Thoracic aorta (tissue), 2 donors: ENCODE measurements around the gene FOSL2. TPM values are rescaled to one million over a fixed set of nuclear protein-coding genes. Genes with fewer than 3 reads are reported as not detected.

ENCODE experiments used
- ATAC-seq: fragments of 150-250 bp; one replicate; pipeline ENCODE4 v1.8.0; 2017; ENCODE audit warnings: low read depth; ENCODE audit not compliant: insufficient number of reproducible peaks, low FRiP score
- DNase-seq: peaks from one replicate; pipeline ENCODE4 v3.0.0-alpha.2; 2020; ENCODE audit warnings: low spot score
- H3K27ac ChIP-seq, 2 donors: fragments of 200-600 bp; sonication (generic); 1 replicate in 1 of 2; 2 replicates in 1 of 2; pipeline ENCODE4 v1.5.1; 2016; ENCODE audit warnings: mild to moderate bottlenecking in 2 of 2, moderate library complexity in 2 of 2
- H3K27me3 ChIP-seq: fragments of 200-600 bp; sonication (generic); replicated peaks from 2 replicates; pipeline ENCODE4 v1.6.0; 2016; ENCODE audit warnings: mild to moderate bottlenecking; ENCODE audit not compliant: insufficient read depth
- H3K36me3 ChIP-seq: fragments of 200-600 bp; sonication (generic); one replicate; pipeline ENCODE4 v1.5.1; 2016
- H3K4me1 ChIP-seq, 2 donors: fragments of 200-600 bp; sonication (generic); 1 replicate in 1 of 2; 2 replicates in 1 of 2; pipeline versions ENCODE4 v1.5.1 to v1.6.0; 2016; ENCODE audit warnings: low read depth in 2 of 2, mild to moderate bottlenecking in 1 of 2; ENCODE audit not compliant: control insufficient read depth in 1 of 2
- H3K4me3 ChIP-seq: fragments of 200-600 bp; sonication (generic); 2 replicates; pipeline ENCODE4 v1.5.1; 2016; ENCODE audit warnings: mild to moderate bottlenecking
- H3K9me3 ChIP-seq: fragments of 200-600 bp; sonication (generic); 2 replicates; pipeline ENCODE4 v1.5.1; 2016
- CTCF ChIP-seq: fragments of 200-600 bp; sonication (generic); IDR thresholded peaks from one replicate; pipeline ENCODE4 v1.5.1; 2019; ENCODE audit warnings: antibody characterized with exemption
- total RNA-seq, 2 donors: library from RNA; depleted of rRNA; stranded (reverse); fragments of >200 nt; gene quantifications; one replicate each; pipeline versions ENCODE4 v1.1.0 to v1.2.3, GENCODE V29; 2016

FOSL2 gene
- total RNA-seq, 2 donors from 2014 or later: 188 to 311 TPM

- Histone ChIP-seq H3K4me1 (no peaks in the 10 kb centered on the region), H3K27ac (no peak overlapping the region), H3K9me3 (no peaks in the 10 kb centered on the region), H3K27me3 (no peaks in the 10 kb centered on the region), H3K36me3 (no peaks in the 10 kb centered on the region), H3K4me3 (no peak overlapping the region)
- no peak for ATAC-seq
- no peak for TF ChIP-seq CTCF
- no peak for DNase-seq
Observed at GRCh38 chr2:28364610-28365009, 28.0 kb upstream of the FOSL2 start.

- ATAC-seq: no peak
- DNase-seq: no peak
Observed at GRCh38 chr2:28365158-28365557, 27.5 kb upstream of the FOSL2 start.

GRCh38 chr2:28366149-28366495 lies 26.5 kb upstream of the FOSL2 start:
- no peak for TF ChIP-seq CTCF
- no peak for DNase-seq
- no peak overlapping the region for H3K4me3 ChIP-seq
- no peaks in the 10 kb centered on the region for H3K36me3 ChIP-seq
- no peak overlapping the region for H3K27ac ChIP-seq
- no peaks in the 10 kb centered on the region for H3K9me3 ChIP-seq
- H3K4me1 ChIP-seq: no peaks in the 10 kb centered on the region
- no peak for ATAC-seq
- H3K27me3 ChIP-seq: no peaks in the 10 kb centered on the region

More at GRCh38 chr2:28365158-28365557, 27.5 kb upstream of the FOSL2 start:
- Histone ChIP-seq H3K27ac (no peak overlapping the region), H3K36me3 (no peaks in the 10 kb centered on the region), H3K4me1 (no peaks in the 10 kb centered on the region), H3K9me3 (no peaks in the 10 kb centered on the region), H3K4me3 (no peak overlapping the region), H3K27me3 (no peaks in the 10 kb centered on the region)
- no peak for TF ChIP-seq CTCF

- Histone ChIP-seq H3K4me1 (no peaks in the 10 kb centered on the region), H3K4me3 (no peak overlapping the region), H3K27ac (no peak overlapping the region), H3K27me3 (no peaks in the 10 kb centered on the region), H3K36me3 (no peaks in the 10 kb centered on the region), H3K9me3 (no peaks in the 10 kb centered on the region)
- no peak for TF ChIP-seq CTCF
- no peak for DNase-seq
- ATAC-seq: no peak
Observed at GRCh38 chr2:28366496-28367282, 26.0 kb upstream of the FOSL2 start.

GRCh38 chr2:28367667-28368356 lies 24.8 kb upstream of the FOSL2 start:
- H3K27ac ChIP-seq: no peak overlapping the region
- no peak for TF ChIP-seq CTCF
- no peak for ATAC-seq
- H3K36me3 ChIP-seq: no peaks in the 10 kb centered on the region
- H3K4me1 ChIP-seq: no peaks in the 10 kb centered on the region
- H3K9me3 ChIP-seq: no peaks in the 10 kb centered on the region
- no peak for DNase-seq
- H3K27me3 ChIP-seq: no peaks in the 10 kb centered on the region
- no peak overlapping the region for H3K4me3 ChIP-seq
